OCI-LY1 (cell line): ENCODE results near the gene GLRX5.

Source experiments
- H2AFZ ChIP-seq: fragments of 200-600 bp; sonication (generic), shearing (Covaris generic); 2 replicates; pipeline ENCODE4 v1.6.0; 2014; ENCODE audit warnings: antibody characterized with exemption, mild to moderate bottlenecking, low read length
- H3F3A ChIP-seq: fragments of 200-600 bp; sonication (generic), shearing (Covaris generic); 2 replicates; pipeline ENCODE4 v1.6.0; 2014; ENCODE audit warnings: mild to moderate bottlenecking, antibody characterized with exemption, low read length, moderate library complexity; ENCODE audit not compliant: insufficient read depth
- H3K27ac ChIP-seq: fragments of 200-600 bp; sonication (generic); 2 replicates; pipeline ENCODE4 v1.5.1; 2014; ENCODE audit warnings: low read length, mixed run types, mild to moderate bottlenecking, low read depth; ENCODE audit not compliant: poor library complexity, severe bottlenecking
- H3K27me3 ChIP-seq: fragments of 200-600 bp; sonication (generic); 2 replicates; pipeline ENCODE4 v1.6.0; 2014; ENCODE audit warnings: antibody characterized with exemption, mild to moderate bottlenecking, low read length, moderate library complexity; ENCODE audit not compliant: insufficient read depth
- H3K36me3 ChIP-seq: fragments of 200-600 bp; sonication (generic); 2 replicates; pipeline ENCODE4 v1.6.1; 2014; ENCODE audit warnings: mild to moderate bottlenecking, antibody characterized with exemption, low read length, moderate library complexity, mixed read lengths; ENCODE audit not compliant: insufficient read depth
- H3K4me1 ChIP-seq: fragments of 200-600 bp; sonication (generic); 2 replicates; pipeline ENCODE4 v1.5.1; 2014; ENCODE audit warnings: mild to moderate bottlenecking, low read length, moderate library complexity; ENCODE audit not compliant: insufficient read depth, severe bottlenecking
- H3K4me2 ChIP-seq: fragments of 200-600 bp; sonication (generic), shearing (Covaris generic); 2 replicates; pipeline ENCODE4 v1.6.1; 2014; ENCODE audit warnings: low read length
- H3K4me3 ChIP-seq: fragments of 200-600 bp; sonication (generic); 2 replicates; pipeline ENCODE4 v1.5.1; 2014; ENCODE audit warnings: low read length, low read depth, mild to moderate bottlenecking, mixed read lengths; ENCODE audit not compliant: poor library complexity, severe bottlenecking
- H3K79me2 ChIP-seq: fragments of 200-600 bp; shearing (Covaris generic); 2 replicates; pipeline ENCODE4 v1.6.1; 2016; ENCODE audit warnings: mixed run types, low read length, mixed read lengths; ENCODE audit not compliant: insufficient read depth
- H3K9ac ChIP-seq: fragments of 200-600 bp; sonication (generic), shearing (Covaris generic); 2 replicates; pipeline ENCODE4 v1.6.1; 2014; ENCODE audit warnings: mild to moderate bottlenecking, low read length, mixed read lengths
- H3K9me2 ChIP-seq: fragments of 200-600 bp; sonication (generic), shearing (Covaris generic); 2 replicates; pipeline ENCODE4 v1.6.1; 2014; ENCODE audit warnings: low read depth, mild to moderate bottlenecking, low read length, mixed read lengths
- H3K9me3 ChIP-seq: fragments of 200-600 bp; shearing (Covaris generic); 2 replicates; pipeline ENCODE4 v1.6.1; 2014; ENCODE audit warnings: low read length, mixed read lengths
- H4K20me1 ChIP-seq: fragments of 200-600 bp; sonication (generic), shearing (Covaris generic); 2 replicates; pipeline ENCODE4 v1.6.0; 2016; ENCODE audit warnings: mild to moderate bottlenecking, low read length; ENCODE audit not compliant: insufficient read depth
- EZH2 ChIP-seq: fragments of 200-600 bp; sonication (generic), shearing (Covaris generic); IDR thresholded peaks from 2 replicates; pipeline ENCODE4 v1.8.0; 2017; ENCODE audit warnings: borderline replicate concordance, mixed run types, mild to moderate bottlenecking, antibody characterized with exemption, low read length, moderate library complexity, mixed read lengths
- TF ChIP-seq, protein P1 (sequence below): fragments of 200-600 bp; sonication (generic), shearing (Covaris generic); IDR thresholded peaks from 2 replicates; pipeline ENCODE4 v1.5.1; 2017; ENCODE audit warnings: mild to moderate bottlenecking, antibody characterized with exemption, low read length, moderate library complexity, mixed read lengths

GLRX5 gene

DNA sequence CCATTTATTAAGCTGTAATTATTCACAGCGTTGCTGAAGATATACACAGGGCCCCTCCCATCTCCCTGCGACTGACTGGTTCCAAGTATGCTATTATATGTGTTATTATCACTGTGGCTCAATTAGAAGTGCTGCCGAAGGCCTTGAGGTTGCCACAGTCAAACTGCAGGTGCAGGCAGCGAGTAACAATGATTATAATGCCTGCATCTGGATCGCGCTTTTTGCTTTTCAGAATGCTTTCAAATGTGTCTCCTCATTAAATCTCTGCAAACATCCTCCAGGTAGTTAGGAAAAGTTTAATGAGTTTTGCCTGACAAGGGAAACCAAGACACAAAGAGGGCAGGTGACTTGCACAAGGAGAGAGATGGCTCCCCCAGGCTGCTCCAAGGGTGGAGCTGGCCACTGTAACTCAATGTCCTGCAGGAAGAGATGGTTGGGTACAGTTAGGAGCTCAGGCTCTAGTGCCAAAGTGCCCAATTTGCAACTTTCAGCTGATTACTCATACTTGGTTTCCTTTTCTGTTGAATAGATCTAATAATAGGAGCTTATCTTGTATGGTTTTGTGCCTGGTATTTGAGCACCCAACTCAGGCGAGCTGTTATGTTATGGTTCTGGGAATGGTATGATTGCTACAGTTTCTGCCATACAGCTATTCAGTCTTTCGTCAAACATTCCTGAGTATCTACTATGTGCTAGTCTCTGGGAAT lies 16.7 kb upstream of the GLRX5 start:
- H3K4me3 ChIP-seq: no peak overlapping the region
- no peaks in the 10 kb centered on the region for H3K9me2 ChIP-seq
- no peak overlapping the region; the same call in 1 of the 2 replicates for H3K4me2 ChIP-seq
- H3F3A ChIP-seq: no peaks in the 10 kb centered on the region
- H3K36me3 ChIP-seq: no peaks in the 10 kb centered on the region
- H3K4me1 ChIP-seq: peaks cover 48% of the 10 kb centered on the region
- H4K20me1 ChIP-seq: no peaks in the 10 kb centered on the region
- H3K79me2 ChIP-seq: no peaks in the 10 kb centered on the region
- no peak for TF ChIP-seq EZH2
- TF ChIP-seq, protein P1, sequence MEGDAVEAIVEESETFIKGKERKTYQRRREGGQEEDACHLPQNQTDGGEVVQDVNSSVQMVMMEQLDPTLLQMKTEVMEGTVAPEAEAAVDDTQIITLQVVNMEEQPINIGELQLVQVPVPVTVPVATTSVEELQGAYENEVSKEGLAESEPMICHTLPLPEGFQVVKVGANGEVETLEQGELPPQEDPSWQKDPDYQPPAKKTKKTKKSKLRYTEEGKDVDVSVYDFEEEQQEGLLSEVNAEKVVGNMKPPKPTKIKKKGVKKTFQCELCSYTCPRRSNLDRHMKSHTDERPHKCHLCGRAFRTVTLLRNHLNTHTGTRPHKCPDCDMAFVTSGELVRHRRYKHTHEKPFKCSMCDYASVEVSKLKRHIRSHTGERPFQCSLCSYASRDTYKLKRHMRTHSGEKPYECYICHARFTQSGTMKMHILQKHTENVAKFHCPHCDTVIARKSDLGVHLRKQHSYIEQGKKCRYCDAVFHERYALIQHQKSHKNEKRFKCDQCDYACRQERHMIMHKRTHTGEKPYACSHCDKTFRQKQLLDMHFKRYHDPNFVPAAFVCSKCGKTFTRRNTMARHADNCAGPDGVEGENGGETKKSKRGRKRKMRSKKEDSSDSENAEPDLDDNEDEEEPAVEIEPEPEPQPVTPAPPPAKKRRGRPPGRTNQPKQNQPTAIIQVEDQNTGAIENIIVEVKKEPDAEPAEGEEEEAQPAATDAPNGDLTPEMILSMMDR: no peak
- no peak overlapping the region; the same call in 1 of the 2 replicates for H3K9ac ChIP-seq
- peaks cover 8% of the 10 kb centered on the region; the same call in 1 of the 2 replicates for H3K27me3 ChIP-seq
- no peaks in the 10 kb centered on the region for H3K9me3 ChIP-seq
- no peak overlapping the region for H2AFZ ChIP-seq
- H3K27ac ChIP-seq: peak overlapping the region; percentile 16

DNA sequence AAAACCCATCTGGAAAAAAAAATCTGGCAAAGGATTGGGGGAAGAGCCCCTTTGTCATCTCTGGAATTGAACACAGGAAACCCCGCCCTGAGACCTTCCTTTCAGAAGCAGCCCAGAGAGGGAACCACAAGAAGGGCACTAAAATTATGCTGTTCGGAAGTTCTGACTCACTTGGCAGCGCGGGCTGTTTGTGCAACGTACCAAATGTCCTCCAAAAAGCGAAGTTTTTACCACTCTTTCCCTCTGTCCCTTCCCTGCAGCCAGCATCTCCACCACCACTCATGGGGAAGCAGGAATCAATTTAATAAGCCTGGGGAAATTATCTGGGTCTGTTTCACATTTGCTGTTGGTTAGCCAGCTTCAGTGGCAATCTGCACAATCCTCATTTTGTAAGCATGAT lies 15.2 kb upstream of the GLRX5 start:
- no peak overlapping the region for H3K27ac ChIP-seq
- H3K9me3 ChIP-seq: no peaks in the 10 kb centered on the region
- H4K20me1 ChIP-seq: no peaks in the 10 kb centered on the region
- TF ChIP-seq EZH2: no peak
- TF ChIP-seq, protein P1: no peak
- H3K4me1 ChIP-seq: peaks cover 53% of the 10 kb centered on the region
- peak overlapping the region; percentile 33; the same call in 1 of the 2 replicates for H3K4me2 ChIP-seq
- peaks cover 8% of the 10 kb centered on the region; the same call in 1 of the 2 replicates for H3K27me3 ChIP-seq
- no peaks in the 10 kb centered on the region for H3K9me2 ChIP-seq
- H3F3A ChIP-seq: no peaks in the 10 kb centered on the region
- no peak overlapping the region for H3K4me3 ChIP-seq
- no peaks in the 10 kb centered on the region for H3K79me2 ChIP-seq
- H2AFZ ChIP-seq: no peak overlapping the region
- H3K36me3 ChIP-seq: no peaks in the 10 kb centered on the region
- no peak overlapping the region; the same call in 1 of the 2 replicates for H3K9ac ChIP-seq

DNA sequence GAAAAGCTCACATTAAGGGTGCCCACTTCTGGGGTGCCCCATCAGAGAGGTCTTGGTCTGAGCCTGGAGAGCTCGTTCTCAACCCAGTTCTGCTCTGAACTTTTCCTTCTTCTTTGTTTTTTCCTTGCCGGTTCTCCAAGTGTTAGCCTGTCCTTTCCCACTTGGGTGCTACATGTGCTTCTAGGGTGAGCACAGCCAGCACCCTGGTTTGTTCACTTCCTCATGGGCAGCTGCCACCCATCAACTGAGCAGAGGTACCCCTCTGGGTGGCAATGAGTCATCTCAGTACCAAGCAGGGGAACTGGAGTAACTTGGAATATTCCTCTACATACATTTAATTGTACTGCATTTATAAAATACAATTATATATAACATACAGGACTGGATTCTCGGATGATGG lies 14.5 kb upstream of the GLRX5 start:
- Histone ChIP-seq H3K4me2 (no peak overlapping the region), H3K9ac (no peak overlapping the region), H3K9me2 (no peaks in the 10 kb centered on the region), H3K79me2 (no peaks in the 10 kb centered on the region), H3K4me1 (peaks cover 50% of the 10 kb centered on the region), H3K4me3 (no peak overlapping the region), H4K20me1 (no peaks in the 10 kb centered on the region), H3F3A (no peaks in the 10 kb centered on the region), H3K9me3 (no peaks in the 10 kb centered on the region), H3K27ac (no peak overlapping the region), H3K27me3 (peaks cover 8% of the 10 kb centered on the region; the same call in 1 of the 2 replicates), H3K36me3 (no peaks in the 10 kb centered on the region), H2AFZ (no peak overlapping the region)
- TF ChIP-seq, protein P1: no peak
- TF ChIP-seq EZH2: no peak
